GM10248 (cell line): ENCODE data around the gene TMEM244.
"Not testable (repeated sequence)": the region's sequence is repeated elsewhere in the genome, so short reads cannot be mapped to it uniquely, and the experiment has no call there.

Experiments
- CTCF ChIA-PET: fragments of 300-600 bp; sonication (Branson Sonifier 250); formaldehyde crosslinking; extraction: SDS; loops from one replicate; lab custom pipeline; 2021; ENCODE audit warnings: antibody characterized with exemption; lab: Yijun Ruan, JAX
- POLR2A ChIA-PET: fragments of 350-650 bp; sonication (Branson Sonifier 250); formaldehyde crosslinking; extraction: SDS; loops from one replicate; lab custom pipeline; 2020; ENCODE audit warnings: antibody characterized with exemption; lab: Yijun Ruan, JAX
- DNase-seq: peaks from one replicate; pipeline ENCODE4 v3.0.0; 2012; ENCODE audit errors: extremely low spot score
- TF ChIP-seq, protein P1 (sequence below): IDR thresholded peaks from 2 replicates; pipeline ENCODE4 v1.5.1; 2012; ENCODE audit warnings: mild to moderate bottlenecking, low read depth; ENCODE audit errors: extremely low read depth, missing control alignments, control extremely low read depth

Gene TMEM244

DNA sequence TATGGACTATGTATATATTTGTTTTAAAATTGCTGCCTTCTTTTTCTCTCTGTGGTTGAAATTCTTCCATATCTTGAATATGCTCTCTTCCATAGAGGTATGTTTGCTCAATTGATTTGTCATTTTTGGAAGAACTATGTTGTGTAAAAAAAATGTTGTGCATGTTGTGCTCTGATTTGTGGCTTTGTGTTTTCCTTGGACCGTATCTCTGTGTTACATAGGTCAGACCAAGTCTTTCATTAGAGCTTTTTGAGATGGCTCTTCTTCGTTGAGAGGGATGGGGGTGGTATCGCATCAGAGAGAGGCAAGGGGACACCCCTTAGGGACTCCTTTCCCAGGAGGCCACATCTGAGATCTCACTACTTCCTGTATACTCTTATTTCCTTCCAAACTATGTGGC, 43.8 kb downstream of the TMEM244 start:
- no peak for DNase-seq
- POLR2A ChIA-PET: no interaction called here
- CTCF ChIA-PET: no interaction called here
- TF ChIP-seq, protein P1, sequence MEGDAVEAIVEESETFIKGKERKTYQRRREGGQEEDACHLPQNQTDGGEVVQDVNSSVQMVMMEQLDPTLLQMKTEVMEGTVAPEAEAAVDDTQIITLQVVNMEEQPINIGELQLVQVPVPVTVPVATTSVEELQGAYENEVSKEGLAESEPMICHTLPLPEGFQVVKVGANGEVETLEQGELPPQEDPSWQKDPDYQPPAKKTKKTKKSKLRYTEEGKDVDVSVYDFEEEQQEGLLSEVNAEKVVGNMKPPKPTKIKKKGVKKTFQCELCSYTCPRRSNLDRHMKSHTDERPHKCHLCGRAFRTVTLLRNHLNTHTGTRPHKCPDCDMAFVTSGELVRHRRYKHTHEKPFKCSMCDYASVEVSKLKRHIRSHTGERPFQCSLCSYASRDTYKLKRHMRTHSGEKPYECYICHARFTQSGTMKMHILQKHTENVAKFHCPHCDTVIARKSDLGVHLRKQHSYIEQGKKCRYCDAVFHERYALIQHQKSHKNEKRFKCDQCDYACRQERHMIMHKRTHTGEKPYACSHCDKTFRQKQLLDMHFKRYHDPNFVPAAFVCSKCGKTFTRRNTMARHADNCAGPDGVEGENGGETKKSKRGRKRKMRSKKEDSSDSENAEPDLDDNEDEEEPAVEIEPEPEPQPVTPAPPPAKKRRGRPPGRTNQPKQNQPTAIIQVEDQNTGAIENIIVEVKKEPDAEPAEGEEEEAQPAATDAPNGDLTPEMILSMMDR: no peak

GRCh38 chr6:129812145-129812777, 48.9 kb downstream of the TMEM244 start:
- TF ChIP-seq, protein P1: no peak
- ChIA-PET CTCF (interaction anchor here (1.0 kb wide), 1 partner anchor 126 kb away, joined by 3 read pairs; no protein-coding TSS in a partner anchor), POLR2A (no interaction called here)
- no peak for DNase-seq

- POLR2A ChIA-PET, DNase-seq: not testable (repeated sequence)
- CTCF ChIA-PET: interaction anchor here (1.6 kb wide), 1 partner anchor 12 kb away, joined by 4 read pairs; no protein-coding TSS in a partner anchor
These were observed 54.0 kb downstream of the TMEM244 start for GRCh38 chr6:129807141-129807540.

DNA sequence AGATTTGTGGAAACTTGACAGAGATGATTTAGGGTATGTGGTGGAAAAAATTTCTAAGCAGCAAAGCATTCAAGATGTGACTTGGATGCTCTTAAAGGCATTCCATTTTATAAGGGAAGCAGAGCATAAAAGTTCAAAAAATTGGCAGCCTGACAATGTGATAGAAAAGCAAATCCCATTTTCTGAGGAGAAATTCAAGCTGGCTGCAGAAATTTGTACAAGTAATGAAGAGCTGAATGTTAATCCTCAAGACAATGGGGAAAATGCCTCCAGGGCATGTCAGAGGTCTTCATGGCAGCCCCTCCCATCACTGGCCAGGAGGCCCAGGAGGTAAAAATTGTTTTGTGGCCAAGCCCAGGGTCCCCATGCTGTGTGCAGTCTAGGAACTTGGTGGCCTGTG, 58.2 kb downstream of the TMEM244 start:
- DNase-seq, POLR2A ChIA-PET: not testable (repeated sequence)
- CTCF ChIA-PET: interaction anchor here (1.3 kb wide), 1 partner anchor 9 kb away, joined by 4 read pairs; no protein-coding TSS in a partner anchor

DNA sequence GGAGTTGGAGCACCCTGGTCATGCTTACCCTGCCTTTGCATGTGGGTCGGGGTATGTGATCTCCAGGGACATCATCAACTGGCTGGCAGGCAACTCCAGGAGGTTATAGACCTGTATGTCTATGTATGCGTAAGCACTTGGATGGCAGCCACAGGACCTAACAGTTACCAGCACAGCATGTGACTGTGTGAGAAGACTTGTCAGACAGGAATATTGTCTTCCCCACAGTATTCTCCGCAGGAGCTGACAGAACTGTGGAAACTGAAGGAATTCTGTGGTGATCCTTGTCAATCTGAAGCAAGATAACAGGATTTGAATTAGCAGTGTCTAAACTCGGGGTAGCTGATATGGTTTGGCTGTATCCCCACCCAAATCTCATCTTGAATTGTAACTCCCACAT, 59.2 kb downstream of the TMEM244 start:
- DNase-seq: no peak
- TF ChIP-seq, protein P1: no peak
- CTCF ChIA-PET: no interaction called here
- POLR2A ChIA-PET: no interaction called here

DNA sequence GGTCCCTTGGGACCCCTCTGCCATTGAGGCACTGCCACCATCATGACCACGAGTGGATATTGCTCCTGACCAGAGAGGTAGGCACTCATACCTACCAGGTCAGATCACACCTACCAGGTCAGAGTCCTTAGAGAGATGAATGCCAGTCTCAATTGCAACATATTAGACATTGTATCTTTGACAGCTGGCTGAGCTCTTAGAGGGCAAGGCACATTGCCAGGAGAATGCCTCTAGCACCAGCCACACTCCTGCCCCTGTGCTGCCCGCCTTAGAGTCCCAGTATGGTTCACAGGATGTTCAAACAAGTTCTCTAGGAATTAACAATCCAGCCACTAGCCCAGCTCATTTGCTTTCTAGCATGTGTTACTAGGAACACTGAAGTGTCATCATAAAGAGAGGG, 65.9 kb downstream of the TMEM244 start:
- no peak for DNase-seq
- CTCF ChIA-PET: interaction anchor here (0.7 to 2.3 kb wide), 3 partner anchors 11 to 21 kb away, joined by 3 to 6 read pairs (median 4); no protein-coding TSS in a partner anchor
- TF ChIP-seq, protein P1: no peak

DNA sequence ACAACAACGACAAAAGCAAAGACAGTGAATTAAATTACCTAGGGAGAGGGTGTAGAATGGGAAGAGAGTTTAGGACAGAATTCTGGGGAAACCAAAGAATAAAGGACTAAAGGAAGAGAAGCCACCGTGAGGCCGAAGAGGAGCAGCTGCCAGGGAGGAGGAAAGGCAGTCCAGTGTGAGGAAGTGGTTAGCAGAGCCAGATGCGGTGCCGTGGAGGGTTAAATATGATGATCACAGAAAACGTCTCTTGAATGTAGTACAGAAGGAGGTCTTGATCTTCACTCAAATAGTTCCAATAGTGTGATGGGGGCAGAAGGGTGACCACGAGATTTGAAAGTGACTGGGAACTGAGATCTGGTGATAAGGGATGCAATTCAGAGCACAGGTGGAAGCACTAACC, 67.7 kb downstream of the TMEM244 start:
- DNase-seq: no peak
- POLR2A ChIA-PET: no interaction called here
- CTCF ChIA-PET: interaction anchor here (0.8 to 1.0 kb wide), 2 partner anchors 10 to 17 kb away, joined by 3 to 4 read pairs; no protein-coding TSS in a partner anchor
- TF ChIP-seq, protein P1: no peak

More for the DNA sequence above, 65.9 kb downstream of the TMEM244 start:
- POLR2A ChIA-PET: interaction anchor here (0.6 kb wide), 1 partner anchor 71 kb away, joined by 5 read pairs; no protein-coding TSS in a partner anchor
